H9 (cell line): ENCODE results near the gene PACS1. TPM values are rescaled to one million over a fixed set of nuclear protein-coding genes. Genes with fewer than 3 reads are reported as not detected.

ENCODE experiments used
- DNase-seq: peaks from one replicate; pipeline ENCODE4 v3.0.0-alpha.2; 2017
- H2AFZ ChIP-seq: one replicate; pipeline ENCODE4 v1.6.1; 2013; ENCODE audit warnings: mild to moderate bottlenecking, low read length, control low read depth, moderate library complexity
- H2AK5ac ChIP-seq: 2 replicates; pipeline ENCODE4 v1.6.1; 2013; ENCODE audit warnings: low read length, control low read depth, mixed read lengths; ENCODE audit not compliant: insufficient read length
- H2BK120ac ChIP-seq: one replicate; pipeline ENCODE4 v1.6.1; 2013; ENCODE audit warnings: low read depth, mild to moderate bottlenecking, low read length, control low read depth, inconsistent platforms; ENCODE audit not compliant: poor library complexity, severe bottlenecking
- H2BK12ac ChIP-seq: 2 replicates; pipeline ENCODE4 v1.6.1; 2013; ENCODE audit warnings: low read length, control low read depth, mixed read lengths, low read depth; ENCODE audit not compliant: insufficient read length
- H2BK15ac ChIP-seq: 2 replicates; pipeline ENCODE4 v1.6.1; 2013; ENCODE audit warnings: low read depth, low read length, control low read depth
- H2BK20ac ChIP-seq: one replicate; pipeline ENCODE4 v1.6.1; 2013; ENCODE audit warnings: low read depth, mild to moderate bottlenecking, low read length, control low read depth, inconsistent platforms; ENCODE audit not compliant: poor library complexity, severe bottlenecking
- H2BK5ac ChIP-seq: 2 replicates; pipeline ENCODE4 v1.6.1; 2013; ENCODE audit warnings: low read length, control low read depth, mixed read lengths; ENCODE audit not compliant: insufficient read length
- H3K14ac ChIP-seq: 2 replicates; pipeline ENCODE4 v1.6.1; 2013; ENCODE audit warnings: low read length, control low read depth; ENCODE audit not compliant: insufficient read depth
- H3K18ac ChIP-seq: 2 replicates; pipeline ENCODE4 v1.6.1; 2013; ENCODE audit warnings: low read depth, mild to moderate bottlenecking, mixed read lengths, low read length, control low read depth; ENCODE audit not compliant: insufficient read length
- H3K23ac ChIP-seq: 2 replicates; pipeline ENCODE4 v1.6.1; 2013; ENCODE audit warnings: low read length, control low read depth, mixed read lengths, low read depth; ENCODE audit not compliant: insufficient read length
- H3K23me2 ChIP-seq: 2 replicates; pipeline ENCODE4 v1.6.1; 2013; ENCODE audit warnings: low read depth, mild to moderate bottlenecking, mixed read lengths, low read length, control low read depth; ENCODE audit not compliant: insufficient read length, poor library complexity, severe bottlenecking
- H3K27ac ChIP-seq: 2 replicates; pipeline ENCODE4 v1.5.1; 2013; ENCODE audit warnings: low read length, control low read depth, mixed read lengths, low read depth; ENCODE audit not compliant: insufficient read length
- H3K27me3 ChIP-seq: 2 replicates; pipeline ENCODE4 v1.6.1; 2013; ENCODE audit warnings: low read length, control low read depth, inconsistent platforms; ENCODE audit not compliant: insufficient read depth
- H3K4ac ChIP-seq: 2 replicates; pipeline ENCODE4 v1.6.1; 2013; ENCODE audit warnings: low read depth, mild to moderate bottlenecking, control low read depth, inconsistent platforms, low read length, moderate library complexity
- H3K4me1 ChIP-seq: 2 replicates; pipeline ENCODE4 v1.6.1; 2013; ENCODE audit warnings: low read length, control low read depth, inconsistent platforms; ENCODE audit not compliant: insufficient read depth
- H3K4me2 ChIP-seq: 2 replicates; pipeline ENCODE4 v1.6.1; 2013; ENCODE audit warnings: low read length, control low read depth, mixed read lengths; ENCODE audit not compliant: insufficient read length, insufficient read depth
- H3K56ac ChIP-seq: 2 replicates; pipeline ENCODE4 v1.6.1; 2013; ENCODE audit warnings: low read depth, mild to moderate bottlenecking, mixed read lengths, low read length, control low read depth; ENCODE audit not compliant: insufficient read length
- H3K79me1 ChIP-seq: 2 replicates; pipeline ENCODE4 v1.6.1; 2013; ENCODE audit warnings: low read depth, mild to moderate bottlenecking, moderate library complexity, low read length, control low read depth, inconsistent platforms; ENCODE audit not compliant: insufficient read depth, poor library complexity, severe bottlenecking
- H3K79me2 ChIP-seq: 2 replicates; pipeline ENCODE4 v1.6.1; 2013; ENCODE audit warnings: low read length, control low read depth, inconsistent platforms; ENCODE audit not compliant: insufficient read depth
- H3K9ac ChIP-seq: 2 replicates; pipeline ENCODE4 v1.6.1; 2013; ENCODE audit warnings: low read length, control low read depth, mixed read lengths; ENCODE audit not compliant: insufficient read length; ENCODE audit errors: extremely low read depth
- H3K9me3 ChIP-seq: one replicate; pipeline ENCODE4 v1.6.1; 2013; ENCODE audit warnings: low read depth, low read length, inconsistent platforms; ENCODE audit not compliant: control insufficient read depth
- H3T11ph ChIP-seq: one replicate; pipeline ENCODE4 v1.6.1; 2013; ENCODE audit warnings: mild to moderate bottlenecking, low read length, control low read depth, inconsistent platforms
- H4K20me1 ChIP-seq: one replicate; pipeline ENCODE4 v1.6.1; 2013; ENCODE audit not compliant: control insufficient read depth, insufficient read length, insufficient read depth
- H4K5ac ChIP-seq: 2 replicates; pipeline ENCODE4 v1.6.1; 2013; ENCODE audit warnings: low read depth, mild to moderate bottlenecking, mixed read lengths, low read length, control low read depth; ENCODE audit not compliant: insufficient read length
- H4K8ac ChIP-seq: replicated peaks from 2 replicates; pipeline ENCODE4 v1.6.1; 2013; ENCODE audit warnings: low read length, control low read depth, mixed read lengths, low read depth; ENCODE audit not compliant: insufficient read length
- H4K91ac ChIP-seq: 2 replicates; pipeline ENCODE4 v1.6.1; 2013; ENCODE audit warnings: low read depth, mild to moderate bottlenecking, moderate library complexity, mixed read lengths, low read length, control low read depth; ENCODE audit not compliant: insufficient read length
- H3K27ac Mint-ChIP-seq, 3 experiments: 2 replicates in 2 of 3; 3 replicates in 1 of 3; pipeline ENCODE4 v1.8.0; 2020 to 2021; ENCODE audit warnings: mixed read lengths in 3 of 3, mild to moderate bottlenecking in 1 of 3, moderate library complexity in 1 of 3
- H3K27me3 Mint-ChIP-seq: 2 replicates; pipeline ENCODE4 v1.8.0; 2021; ENCODE audit warnings: low read depth, mild to moderate bottlenecking, moderate library complexity, mixed read lengths
- H3K36me3 Mint-ChIP-seq, 3 experiments: 2 replicates in 2 of 3; 3 replicates in 1 of 3; pipeline ENCODE4 v1.8.0; 2020 to 2021; ENCODE audit warnings: low read depth in 3 of 3, mixed read lengths in 3 of 3; ENCODE audit not compliant: insufficient read depth in 1 of 3
- H3K4me1 Mint-ChIP-seq, 2 experiments: 2 replicates each; pipeline ENCODE4 v1.8.0; 2020; ENCODE audit warnings: mixed read lengths in 2 of 2
- H3K4me3 Mint-ChIP-seq, 2 experiments: 2 replicates in 1 of 2; 3 replicates in 1 of 2; pipeline ENCODE4 v1.8.0; 2020 to 2021; ENCODE audit warnings: mild to moderate bottlenecking in 2 of 2, mixed read lengths in 2 of 2, moderate library complexity in 1 of 2
- H3K9me3 Mint-ChIP-seq, 2 experiments: 2 replicates in 1 of 2; 3 replicates in 1 of 2; pipeline ENCODE4 v1.8.0; 2020; ENCODE audit warnings: mild to moderate bottlenecking in 2 of 2, mixed read lengths in 2 of 2, moderate library complexity in 1 of 2
- WGBS: extraction: QIAGEN DNeasy Blood & Tissue Kit; methylation state at CpG from one replicate; pipeline ENCODE4 v1.1.7; 2013; ENCODE audit warnings: missing lambda C conversion rate, low lambda C conversion rate, mixed read lengths; ENCODE audit not compliant: insufficient read length; ENCODE audit errors: extremely low coverage; 5-methylcytosine and 5-hydroxymethylcytosine counted together
- total RNA-seq: library from RNA; stranded (reverse); gene quantifications from 2 replicates; pipeline ENCODE4 v1.2.1, GENCODE V29; 2021
- TF ChIP-seq, protein P1 (sequence below): fragments of 200-600 bp; sonication (generic); conservative IDR thresholded peaks from 3 replicates; pipeline ENCODE4 v1.8.0; 2021; ENCODE audit warnings: antibody characterized with exemption, mild to moderate bottlenecking

The PACS1 gene
- total RNA-seq, 1 experiment from 2014 or later = 35.5 TPM

- Mint-ChIP-seq H3K4me1 (peaks cover 5% of the 10 kb centered on the region in 2 experiments; a peak in 3 of 4 replicates), H3K36me3 (peaks cover 2 to 25% (median 19%) of the 10 kb centered on the region in 3 experiments; a peak in 6 of 7 replicates), H3K27me3 (no peaks in the 10 kb centered on the region), H3K27ac (peak overlapping the region in 2 of 3 experiments; percentile 34 to 55; a peak in 1 of 7 replicates), H3K4me3 (no peak overlapping the region), H3K9me3 (no peaks in the 10 kb centered on the region)
- H2BK5ac ChIP-seq = no peak overlapping the region
- H3K18ac ChIP-seq = no peak overlapping the region
- TF ChIP-seq, protein P1, sequence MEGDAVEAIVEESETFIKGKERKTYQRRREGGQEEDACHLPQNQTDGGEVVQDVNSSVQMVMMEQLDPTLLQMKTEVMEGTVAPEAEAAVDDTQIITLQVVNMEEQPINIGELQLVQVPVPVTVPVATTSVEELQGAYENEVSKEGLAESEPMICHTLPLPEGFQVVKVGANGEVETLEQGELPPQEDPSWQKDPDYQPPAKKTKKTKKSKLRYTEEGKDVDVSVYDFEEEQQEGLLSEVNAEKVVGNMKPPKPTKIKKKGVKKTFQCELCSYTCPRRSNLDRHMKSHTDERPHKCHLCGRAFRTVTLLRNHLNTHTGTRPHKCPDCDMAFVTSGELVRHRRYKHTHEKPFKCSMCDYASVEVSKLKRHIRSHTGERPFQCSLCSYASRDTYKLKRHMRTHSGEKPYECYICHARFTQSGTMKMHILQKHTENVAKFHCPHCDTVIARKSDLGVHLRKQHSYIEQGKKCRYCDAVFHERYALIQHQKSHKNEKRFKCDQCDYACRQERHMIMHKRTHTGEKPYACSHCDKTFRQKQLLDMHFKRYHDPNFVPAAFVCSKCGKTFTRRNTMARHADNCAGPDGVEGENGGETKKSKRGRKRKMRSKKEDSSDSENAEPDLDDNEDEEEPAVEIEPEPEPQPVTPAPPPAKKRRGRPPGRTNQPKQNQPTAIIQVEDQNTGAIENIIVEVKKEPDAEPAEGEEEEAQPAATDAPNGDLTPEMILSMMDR = no peak; the same call in 2 of the 3 replicates
- no peaks in the 10 kb centered on the region for H3K27me3 ChIP-seq
- no peaks in the 10 kb centered on the region for H3K79me1 ChIP-seq
- H2BK12ac ChIP-seq = no peak overlapping the region
- no CpG with 5 or more reads among the region's 6 CpGs for WGBS
- no peaks in the 10 kb centered on the region for H4K20me1 ChIP-seq
- no peaks in the 10 kb centered on the region for H3K9me3 ChIP-seq
- no peak overlapping the region for H3K56ac ChIP-seq
- no peak overlapping the region for H2AK5ac ChIP-seq
- H2BK15ac ChIP-seq = no peak overlapping the region
- no peaks in the 10 kb centered on the region for H3K23me2 ChIP-seq
- no peak overlapping the region for H4K8ac ChIP-seq
- H3K79me2 ChIP-seq = no peaks in the 10 kb centered on the region
- H2AFZ ChIP-seq = no peak overlapping the region
- no peak overlapping the region for H4K5ac ChIP-seq
- no peak overlapping the region for H2BK120ac ChIP-seq
- H3K23ac ChIP-seq = no peak overlapping the region
- no peak overlapping the region for H3K4ac ChIP-seq
- H3K4me1 ChIP-seq = no peaks in the 10 kb centered on the region
- H2BK20ac ChIP-seq = no peak overlapping the region
- H3T11ph ChIP-seq = no peak overlapping the region
- H3K14ac ChIP-seq = no peak overlapping the region
- no peak for DNase-seq
- no peak overlapping the region for H3K27ac ChIP-seq
- no peak overlapping the region for H3K9ac ChIP-seq
- H3K4me2 ChIP-seq = no peak overlapping the region
- no peak overlapping the region for H4K91ac ChIP-seq
Measured at GRCh38 chr11:66237867-66238266, 167.8 kb downstream of the PACS1 start.
